ENCODE measurements around the gene CCDC28B. TPM values are rescaled to one million over a fixed set of nuclear protein-coding genes. Genes with fewer than 3 reads are reported as not detected.

Gene CCDC28B
- total and polyA plus RNA-seq, 2 experiments from 2014 or later = 68.7 to 99.7 TPM

- Histone ChIP-seq H3K4me3 (no peak overlapping the region), H3K4me1 (ENCODE audit: low read depth) (peaks cover 12% of the 10 kb centered on the region), H3K36me3 (peaks cover 50% of the 10 kb centered on the region), H3K27me3 (no peaks in the 10 kb centered on the region), H3K27ac (no peak overlapping the region), H3K9me3 (ENCODE audit: low read depth) (no peaks in the 10 kb centered on the region)
- DNase-seq (ENCODE audit: low read depth in 1 of 2, low spot score in 1 of 2) = no peak
- TF ChIP-seq CTCF (IDR thresholded peaks at IDR 0.05; ENCODE audit: low read depth, low read length) = no peak
These were observed 4.9 kb upstream of the CCDC28B start for GRCh38 chr1:32195531-32195930.

- Histone ChIP-seq H3K9me3 (ENCODE audit: low read depth) (no peaks in the 10 kb centered on the region), H3K27me3 (no peaks in the 10 kb centered on the region), H3K4me3 (no peak overlapping the region), H3K36me3 (peaks cover 48% of the 10 kb centered on the region), H3K4me1 (ENCODE audit: low read depth) (peaks cover 12% of the 10 kb centered on the region), H3K27ac (no peak overlapping the region)
- DNase-seq (ENCODE audit: low read depth in 1 of 2, low spot score in 1 of 2) = no peak
- no peak for TF ChIP-seq CTCF (IDR thresholded peaks at IDR 0.05; ENCODE audit: low read depth, low read length)
These were observed 4.2 kb upstream of the CCDC28B start for GRCh38 chr1:32195972-32196823.

- H3K4me1 ChIP-seq (ENCODE audit: low read depth) = peaks cover 12% of the 10 kb centered on the region
- no peak overlapping the region for H3K27ac ChIP-seq
- H3K9me3 ChIP-seq (ENCODE audit: low read depth) = no peaks in the 10 kb centered on the region
- peaks cover 43% of the 10 kb centered on the region for H3K36me3 ChIP-seq
- no peaks in the 10 kb centered on the region for H3K27me3 ChIP-seq
- DNase-seq (ENCODE audit: low read depth in 1 of 2, low spot score in 1 of 2) = no peak
- no peak for TF ChIP-seq CTCF (IDR thresholded peaks at IDR 0.05; ENCODE audit: low read depth, low read length)
- no peak overlapping the region for H3K4me3 ChIP-seq
These were observed 3.3 kb upstream of the CCDC28B start for GRCh38 chr1:32197074-32197473.

GRCh38 chr1:32197837-32198236 is 2.6 kb upstream of the CCDC28B start:
- H3K27ac ChIP-seq = peak overlapping the region; percentile 18

More at GRCh38 chr1:32197837-32198236, 2.6 kb upstream of the CCDC28B start:
- no peak for DNase-seq (ENCODE audit: low read depth in 1 of 2, low spot score in 1 of 2)
- TF ChIP-seq CTCF (IDR thresholded peaks at IDR 0.05; ENCODE audit: low read depth, low read length) = no peak
- Histone ChIP-seq H3K4me1 (ENCODE audit: low read depth) (peaks cover 12% of the 10 kb centered on the region), H3K27me3 (no peaks in the 10 kb centered on the region), H3K4me3 (no peak overlapping the region), H3K36me3 (peaks cover 35% of the 10 kb centered on the region), H3K9me3 (ENCODE audit: low read depth) (no peaks in the 10 kb centered on the region)
